ENCODE results near the gene TMEM187.

The TMEM187 gene

GRCh38 chrX:153935326-153935851 lies 37.2 kb upstream of the TMEM187 start:
- no peak for DNase-seq

- no peak for DNase-seq
Observed at GRCh38 chrX:153937056-153937455, 35.5 kb upstream of the TMEM187 start.

GRCh38 chrX:153938226-153938786 lies 34.2 kb upstream of the TMEM187 start:
- DNase-seq: no peak

GRCh38 chrX:153939573-153939972 lies 33.0 kb upstream of the TMEM187 start:
- no peak for DNase-seq

GRCh38 chrX:153941336-153942252 lies 31.0 kb upstream of the TMEM187 start:
- no peak for DNase-seq

- DNase-seq: peak; percentile 8
Observed at GRCh38 chrX:153944140-153944799, 28.3 kb upstream of the TMEM187 start, which contains the start of gene RENBP. TSS of gene RENBP (minus strand) at chrX:153944643. CDS start at chrX:153944610, 33 bp downstream.

- DNase-seq: no peak
Observed at GRCh38 chrX:153944800-153945150, 27.8 kb upstream of the TMEM187 start.

GRCh38 chrX:153945956-153946943 lies 26.3 kb upstream of the TMEM187 start:
- no peak for DNase-seq

GRCh38 chrX:153947009-153947769 lies 25.4 kb upstream of the TMEM187 start:
- peak; percentile 48 for DNase-seq

GRCh38 chrX:153948002-153948466 lies 24.5 kb upstream of the TMEM187 start:
- no peak for DNase-seq

- no peak for DNase-seq
Observed at GRCh38 chrX:153948847-153949805, 23.4 kb upstream of the TMEM187 start.

GRCh38 chrX:153950127-153950526 lies 22.4 kb upstream of the TMEM187 start:
- DNase-seq: no peak

GRCh38 chrX:153951683-153952372 lies 20.7 kb upstream of the TMEM187 start:
- DNase-seq: no peak

- no peak for DNase-seq
Observed at GRCh38 chrX:153952373-153953026, 20.1 kb upstream of the TMEM187 start.

GRCh38 chrX:153953342-153953830 lies 19.2 kb upstream of the TMEM187 start:
- peak; percentile 53 for DNase-seq

GRCh38 chrX:153953892-153954557 lies 18.5 kb upstream of the TMEM187 start:
- DNase-seq: no peak

- no peak for DNase-seq
Observed at GRCh38 chrX:153954558-153955227, 17.9 kb upstream of the TMEM187 start.
